ENCODE data around the gene PADI1.

Gene PADI1

DNA sequence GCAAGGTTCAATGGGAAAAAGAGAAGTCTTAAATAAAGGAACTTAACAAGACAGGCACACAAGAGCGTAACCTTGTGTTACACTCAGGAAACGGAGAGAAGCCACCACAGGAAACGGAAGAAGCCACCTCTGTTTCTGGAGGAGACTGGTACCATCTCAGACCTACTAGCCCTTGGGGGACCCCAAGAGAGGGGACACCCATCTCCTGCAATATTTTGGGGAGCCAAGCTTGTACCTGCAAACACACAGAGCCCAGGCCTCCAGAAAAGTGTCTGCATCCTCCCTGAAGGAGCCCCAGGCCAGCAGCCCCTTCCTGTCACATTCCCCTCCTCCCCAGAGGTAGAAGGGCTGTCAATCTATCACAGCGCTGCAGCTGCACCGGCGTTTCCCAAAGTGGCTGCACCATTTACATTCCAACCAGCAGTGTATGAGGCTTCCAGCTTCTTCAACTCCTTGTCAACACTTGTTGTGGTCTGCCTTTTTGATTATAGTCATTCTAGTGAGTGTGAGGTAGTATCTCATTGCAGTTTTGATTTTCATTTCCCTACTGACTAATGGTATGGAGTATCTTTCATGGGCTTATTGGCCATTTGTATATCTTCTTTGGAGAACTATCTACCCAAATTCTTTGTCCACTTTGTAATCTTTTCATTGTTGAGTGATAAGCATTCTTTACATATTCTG is 23.0 kb upstream of the PADI1 start:
- no peak for DNase-seq (ENCODE audit: low spot score)

DNA sequence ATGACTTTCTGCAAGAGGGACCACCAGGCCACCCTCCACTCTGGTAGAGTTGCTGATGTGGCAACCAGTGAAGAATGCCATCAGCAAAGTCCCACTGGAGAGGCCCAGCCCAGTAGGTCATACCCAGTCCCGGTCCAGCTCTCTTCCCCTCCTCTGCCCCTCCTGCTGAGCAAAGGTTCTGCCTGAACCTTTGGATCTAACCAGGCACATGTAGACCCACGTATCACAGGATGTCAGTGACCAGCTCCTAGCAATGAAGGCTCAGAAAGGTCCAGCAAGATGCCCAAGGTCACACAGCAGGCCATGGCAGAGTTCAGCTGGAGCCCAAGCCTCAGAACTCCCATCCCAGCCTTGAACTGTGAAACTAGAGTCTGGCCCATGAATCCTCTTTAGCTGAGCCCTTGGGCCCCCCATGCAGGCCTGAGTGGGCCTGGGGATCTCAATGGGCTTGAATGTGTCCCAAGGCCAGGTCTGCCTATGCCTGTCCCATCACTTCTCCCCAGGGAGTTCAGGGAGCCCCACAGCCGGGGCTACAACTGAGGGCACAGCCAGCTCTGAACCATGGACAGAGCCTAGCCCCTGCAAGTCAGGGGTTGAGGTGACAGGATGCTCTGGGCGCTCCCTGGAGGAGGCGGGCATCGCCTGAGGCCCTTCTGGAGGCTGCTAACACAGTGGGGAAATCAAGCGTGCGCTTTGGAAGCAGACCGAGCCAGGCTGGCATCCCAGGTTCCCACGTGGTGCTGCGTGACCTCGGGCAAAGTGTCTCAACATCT is 21.4 kb upstream of the PADI1 start:
- DNase-seq (ENCODE audit: low spot score): no peak

DNA sequence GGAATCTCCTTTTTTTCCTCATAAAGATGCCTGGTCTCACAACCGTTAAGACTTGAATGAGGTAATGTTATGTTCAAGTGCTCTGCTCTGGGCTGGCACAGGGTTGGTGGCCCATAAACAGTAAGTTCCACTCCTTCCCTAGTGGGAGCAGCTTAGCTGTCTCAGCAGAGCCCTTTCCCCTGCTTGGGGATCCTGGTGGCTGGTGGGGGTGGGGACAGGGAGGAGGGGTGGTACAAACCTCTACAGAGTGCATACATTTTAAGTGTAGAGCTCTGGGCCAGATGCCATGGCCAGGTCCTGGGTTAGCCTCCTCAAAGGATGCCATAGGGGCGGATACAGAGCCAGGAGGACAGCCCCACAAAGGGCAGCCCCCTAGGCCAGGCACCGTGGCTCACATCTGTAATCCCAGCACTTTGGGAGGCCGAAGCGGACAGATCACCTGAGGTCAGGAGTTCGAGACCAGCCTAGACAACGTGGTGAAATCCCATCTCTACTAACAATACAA is 20.7 kb upstream of the PADI1 start:
- no peak for DNase-seq (ENCODE audit: low spot score)

GRCh38 chr1:17184822-17185484 is 20.0 kb upstream of the PADI1 start:
- DNase-seq (ENCODE audit: low spot score): no peak

DNA sequence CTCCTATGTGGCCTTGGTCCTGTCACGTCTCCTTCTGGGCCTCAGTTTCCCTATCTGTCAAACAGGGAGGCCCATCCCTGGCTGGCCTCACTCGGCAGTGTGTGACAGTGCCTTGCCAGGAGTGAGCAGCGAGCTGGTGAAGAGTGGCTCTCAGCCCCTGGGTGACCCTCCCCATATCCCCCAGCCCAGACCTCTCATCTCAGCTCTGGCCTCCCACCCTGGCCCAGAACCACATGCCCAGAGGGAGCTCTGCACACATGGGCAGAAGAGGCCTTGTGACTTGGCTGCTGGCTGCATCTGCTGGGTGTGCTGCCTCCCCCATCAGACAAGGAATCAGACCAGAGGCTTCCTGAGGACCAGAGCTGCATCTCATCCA is 19.5 kb upstream of the PADI1 start:
- no peak for DNase-seq (ENCODE audit: low spot score)

DNA sequence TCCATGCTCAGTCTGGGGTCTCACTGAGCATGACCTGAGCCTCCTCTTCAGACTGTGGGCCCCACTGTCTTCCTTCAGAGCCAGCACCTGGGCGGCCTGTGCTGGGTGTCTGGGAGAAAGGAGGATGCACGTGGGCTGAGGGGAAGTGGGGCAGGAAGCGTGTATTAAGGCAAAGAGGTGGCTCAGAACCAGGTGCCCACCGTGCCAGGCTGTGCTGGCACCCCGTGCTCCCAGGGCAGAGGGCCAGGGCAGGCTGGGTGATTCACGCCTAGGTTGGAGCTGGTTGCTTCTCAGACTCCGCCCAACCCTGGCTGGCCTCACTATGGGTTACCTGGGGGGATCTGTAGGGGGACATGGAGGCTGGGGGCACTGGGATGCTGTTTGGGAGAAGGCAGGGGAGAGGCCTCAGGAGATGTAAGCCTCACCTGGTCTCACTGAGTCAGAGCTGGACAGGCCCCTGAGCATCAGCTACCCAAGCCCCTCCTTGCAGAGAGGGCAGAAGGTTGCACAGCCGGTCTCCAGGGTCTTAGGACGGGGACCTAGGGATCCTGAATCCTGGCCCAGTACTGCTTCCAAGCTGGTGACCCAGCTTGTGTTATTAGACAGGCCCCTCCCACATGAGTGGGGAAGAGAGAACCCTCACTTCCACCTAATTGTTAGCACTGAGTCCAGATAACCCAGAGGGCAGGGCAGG is 18.6 kb upstream of the PADI1 start:
- no peak for DNase-seq (ENCODE audit: low spot score)

DNA sequence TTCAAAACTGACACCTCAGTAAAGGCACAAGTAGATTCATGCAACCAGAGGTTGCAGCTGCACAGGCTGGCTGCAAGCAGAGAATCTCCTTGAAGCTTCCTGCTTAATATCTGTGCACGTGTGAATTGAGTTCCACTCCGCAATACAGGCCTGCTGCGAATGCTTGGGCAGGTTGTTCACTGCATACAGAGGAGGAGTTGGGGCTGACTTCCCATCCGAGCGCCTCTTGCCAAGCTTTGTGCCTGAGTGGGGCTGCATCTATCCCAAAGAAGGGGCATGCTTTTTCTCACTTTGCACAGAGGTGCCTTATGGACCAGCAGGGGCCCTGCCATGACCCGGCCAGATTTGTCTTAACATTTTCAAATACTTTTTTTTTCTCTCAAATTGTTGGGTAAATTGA is 17.9 kb upstream of the PADI1 start:
- DNase-seq (ENCODE audit: low spot score): no peak

DNA sequence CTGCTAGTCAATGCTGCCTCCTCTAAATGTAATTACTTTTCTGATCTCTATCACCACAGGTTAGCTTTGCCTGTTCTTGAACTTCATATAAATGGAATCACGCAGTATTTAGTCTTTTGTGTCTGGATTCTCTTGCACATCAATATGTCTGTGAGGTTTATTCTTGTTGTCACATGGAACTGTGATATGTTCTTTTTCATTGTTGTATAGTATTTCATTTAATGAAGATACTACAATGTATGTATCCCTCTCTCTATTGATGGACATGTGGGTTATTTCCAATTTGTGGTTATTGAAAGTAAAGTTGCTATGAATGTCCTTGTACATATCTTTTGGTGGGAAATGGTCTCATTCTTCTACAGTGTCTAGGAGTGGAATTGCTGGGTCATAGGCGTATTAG is 16.7 kb upstream of the PADI1 start:
- no peak for DNase-seq (ENCODE audit: low spot score)

GRCh38 chr1:17188889-17189631 is 15.9 kb upstream of the PADI1 start:
- no peak for DNase-seq (ENCODE audit: low spot score)

DNA sequence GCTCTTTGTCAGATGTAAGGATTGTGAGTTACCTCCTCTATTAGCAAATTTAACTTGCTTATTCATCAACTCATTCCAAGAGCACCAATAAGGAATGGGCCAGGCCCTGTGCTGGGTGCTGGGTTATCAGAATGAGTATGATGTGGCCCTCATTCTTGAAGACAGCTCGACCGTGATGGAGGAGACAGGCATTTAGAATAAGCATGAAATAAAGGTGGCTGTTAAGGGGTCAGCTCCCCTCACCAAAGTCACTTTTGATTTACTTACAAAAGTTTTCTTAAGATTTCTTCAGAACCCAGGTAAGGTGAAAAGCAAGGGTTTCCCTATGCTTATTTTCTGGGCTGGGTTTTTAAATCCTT is 15.3 kb upstream of the PADI1 start:
- DNase-seq (ENCODE audit: low spot score): no peak

DNA sequence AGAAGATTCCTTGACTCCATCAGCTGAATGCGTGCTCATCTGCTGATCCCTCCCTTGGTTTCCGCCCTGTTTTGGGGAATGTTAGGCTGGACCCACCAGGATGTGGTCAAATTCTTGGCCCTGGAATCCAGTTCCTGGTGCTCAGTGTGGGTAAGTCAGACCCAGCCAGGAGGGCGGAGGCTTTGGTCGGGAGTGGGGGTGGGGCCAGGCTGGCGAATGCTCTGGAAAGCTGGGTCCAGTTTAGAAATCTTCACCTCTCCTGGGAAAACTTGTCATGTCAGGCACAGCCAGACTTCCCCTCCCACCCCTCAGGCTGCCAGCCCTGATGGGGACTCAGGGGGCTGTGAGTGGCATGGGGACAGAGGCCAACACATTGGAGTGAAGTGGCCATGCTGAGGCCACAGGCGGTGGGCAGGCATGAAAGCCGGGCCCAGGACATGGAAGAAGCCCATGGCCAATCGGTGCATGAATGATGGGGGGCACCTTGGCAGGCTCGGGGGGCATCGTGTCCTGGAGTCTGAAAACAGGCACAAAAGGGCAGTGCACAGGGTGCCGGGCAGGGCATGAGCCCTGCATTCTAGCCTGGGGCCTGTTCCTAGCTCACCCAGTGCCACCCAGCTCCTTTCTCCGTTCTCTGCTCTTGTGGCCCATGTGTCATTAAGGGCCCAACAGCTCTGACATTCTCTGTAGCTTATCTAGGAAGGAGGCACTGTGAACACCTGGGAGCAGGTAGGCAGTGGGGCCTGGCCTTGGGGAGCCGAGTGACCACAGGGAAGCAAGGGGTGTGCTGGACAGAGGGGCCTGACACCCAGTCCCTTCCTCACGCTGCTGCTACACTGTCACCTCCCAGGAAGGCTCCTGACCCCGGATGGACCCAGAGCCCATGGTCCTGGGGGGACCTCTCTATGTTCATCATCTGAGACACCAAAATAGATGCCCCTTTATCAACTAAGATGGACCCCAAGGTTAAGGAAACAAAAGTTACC is 14.6 kb upstream of the PADI1 start:
- no peak for DNase-seq (ENCODE audit: low spot score)

DNA sequence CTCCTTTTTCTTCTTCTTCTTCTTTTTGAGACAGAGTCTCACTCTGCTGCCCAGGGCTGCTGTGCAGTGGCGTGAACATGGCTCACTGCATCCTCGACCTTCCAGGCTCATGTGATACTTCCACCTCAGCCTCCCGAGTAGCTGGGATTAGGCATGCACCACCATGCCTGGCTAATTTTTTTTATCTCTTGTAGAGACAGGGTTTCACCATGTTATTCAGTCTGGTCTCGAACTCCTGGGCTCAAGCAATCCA is 13.0 kb upstream of the PADI1 start:
- DNase-seq (ENCODE audit: low spot score): no peak

DNA sequence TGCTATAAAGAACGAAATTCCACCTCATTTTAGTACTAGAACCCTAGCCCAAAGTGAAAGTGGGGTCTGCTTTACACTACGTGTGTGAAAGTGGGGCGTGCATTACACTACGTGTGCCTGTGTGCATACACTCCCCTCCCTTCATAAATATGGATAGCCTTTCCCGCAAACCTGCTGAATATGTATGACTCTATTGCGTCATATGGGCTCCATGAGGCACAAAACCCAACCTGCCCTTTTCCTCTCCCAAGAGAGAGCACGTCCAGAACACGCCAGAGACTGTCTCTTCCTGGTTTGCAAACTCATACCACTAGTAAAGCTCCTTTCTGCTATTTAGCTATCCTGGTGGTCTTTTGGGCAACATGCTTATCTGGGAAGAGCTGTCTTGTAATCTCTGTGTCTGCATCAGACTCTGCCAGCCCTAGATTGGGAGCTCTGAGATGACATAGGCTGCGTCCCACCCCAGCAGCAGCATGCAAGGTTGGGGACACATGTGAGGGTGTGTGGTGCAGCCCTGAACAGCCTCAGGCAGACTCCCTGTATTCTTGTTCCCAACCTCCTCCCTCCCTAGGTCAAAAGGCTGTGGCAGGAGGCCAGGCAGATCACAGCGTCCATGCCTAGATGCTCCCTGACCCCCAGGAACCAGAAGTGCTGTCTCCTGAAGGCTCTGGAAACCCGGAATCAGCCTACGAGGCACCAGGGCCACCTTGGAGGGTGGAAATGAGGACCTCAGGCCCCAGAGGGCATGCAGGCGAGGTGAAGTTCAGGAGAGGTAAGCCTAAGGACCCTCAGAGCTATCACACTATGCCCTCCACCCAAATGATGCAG is 12.3 kb upstream of the PADI1 start:
- DNase-seq (ENCODE audit: low spot score): no peak

GRCh38 chr1:17193222-17194132 is 11.5 kb upstream of the PADI1 start:
- DNase-seq (ENCODE audit: low spot score): no peak

GRCh38 chr1:17194133-17194475 is 10.8 kb upstream of the PADI1 start:
- DNase-seq (ENCODE audit: low spot score): no peak

- no peak for DNase-seq (ENCODE audit: low spot score)
Observed at GRCh38 chr1:17194615-17195528, 10.1 kb upstream of the PADI1 start.

DNA sequence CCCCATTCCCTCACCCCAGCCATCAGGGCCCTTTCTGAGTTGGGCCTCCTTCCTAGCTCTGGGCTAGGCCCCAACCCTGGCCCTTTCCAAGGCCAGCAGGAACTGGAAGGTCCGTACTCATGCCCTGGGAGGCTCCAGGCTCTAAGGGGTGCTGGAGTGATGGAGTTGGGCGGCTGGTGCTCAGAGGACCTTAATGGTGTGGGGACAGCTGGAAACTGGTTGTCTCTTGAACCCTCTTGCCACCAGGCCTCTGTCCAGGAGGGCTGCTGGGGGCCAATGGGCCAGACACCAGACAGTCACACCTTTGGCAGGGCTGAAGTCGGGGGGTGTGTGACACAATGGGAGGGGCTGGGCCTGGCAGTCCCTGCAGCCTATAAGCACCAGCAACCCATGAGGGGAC is 9.2 kb upstream of the PADI1 start:
- DNase-seq (ENCODE audit: low spot score): no peak

Data from activated CD4-positive, alpha-beta T cell treated with anti-CD3 and anti-CD28 coated beads, Interleukin-2, Interleukin-4, amounts not matched to agents 100 ng/mL and 50 ng/mL, durations not matched to agents 16 hours and 8 hours (primary cell).